Measurements from ENCODE around the gene TMEM91.
A peak's percentile ranks its signal among the peaks of the same experiment; 100 is the strongest.
"Not testable (repeated sequence)": the region's sequence is repeated elsewhere in the genome, so short reads cannot be mapped to it uniquely, and the experiment has no call there.

TMEM91 gene

GRCh38 chr19:41373993-41374392, 2.3 kb upstream of the TMEM91 start:
- DNase-seq: peak in 54 of 58 donors; percentile 8 to 82 (median 63)

- DNase-seq: no peak
Measured at GRCh38 chr19:41376998-41377365, 649 bp downstream of the TMEM91 start.

GRCh38 chr19:41377977-41378709, 1.8 kb downstream of the TMEM91 start:
- DNase-seq: no peak

GRCh38 chr19:41381536-41381935, 5.2 kb downstream of the TMEM91 start:
- DNase-seq: not testable (repeated sequence)

GRCh38 chr19:41384351-41384750, 8.0 kb downstream of the TMEM91 start:
- DNase-seq: no peak

GRCh38 chr19:41386442-41386841, 10.1 kb downstream of the TMEM91 start:
- DNase-seq: no peak

- DNase-seq: no peak
Measured at GRCh38 chr19:41391618-41392017, 15.3 kb downstream of the TMEM91 start.

GRCh38 chr19:41392775-41393174, 16.4 kb downstream of the TMEM91 start:
- DNase-seq: no peak

GRCh38 chr19:41395355-41395754, 19.0 kb downstream of the TMEM91 start:
- no peak for DNase-seq

- peak; percentile 90 to 99 (median 98) for DNase-seq
Measured at GRCh38 chr19:41397086-41398049, 21.0 kb downstream of the TMEM91 start, which contains the start of the genes BCKDHA and EXOSC5. BCKDHA (plus strand) TSS chr19:41397818; CDS start chr19:41397828, 10 bp downstream. EXOSC5 (minus strand) TSS chr19:41397359; CDS start chr19:41397328, 31 bp downstream.

- DNase-seq: no peak
Measured at GRCh38 chr19:41398050-41398418, 21.7 kb downstream of the TMEM91 start.

GRCh38 chr19:41398598-41398997, 22.3 kb downstream of the TMEM91 start:
- DNase-seq: no peak

GRCh38 chr19:41399091-41399490, 22.8 kb downstream of the TMEM91 start:
- no peak for DNase-seq

GRCh38 chr19:41399525-41399924, 23.2 kb downstream of the TMEM91 start:
- no peak for DNase-seq

- no peak for DNase-seq
Measured at GRCh38 chr19:41401483-41401882, 25.1 kb downstream of the TMEM91 start.

- DNase-seq: no peak
Measured at GRCh38 chr19:41402010-41402409, 25.7 kb downstream of the TMEM91 start.

- DNase-seq: no peak
Measured at GRCh38 chr19:41403181-41403970, 27.0 kb downstream of the TMEM91 start.

GRCh38 chr19:41405776-41406175, 29.4 kb downstream of the TMEM91 start:
- no peak for DNase-seq

GRCh38 chr19:41407271-41407670, 30.9 kb downstream of the TMEM91 start:
- peak in 1 of 58 donors; percentile 3 for DNase-seq

- DNase-seq: no peak
Measured at GRCh38 chr19:41408256-41408655, 31.9 kb downstream of the TMEM91 start.

- DNase-seq: not testable (repeated sequence)
Measured at GRCh38 chr19:41408846-41409245, 32.5 kb downstream of the TMEM91 start.

All from anterior cingulate cortex (tissue), 58 donors.